ENCODE results near the gene RASA4B.
A peak's percentile ranks its signal among the peaks of the same experiment; 100 is the strongest.

Gene RASA4B

DNA sequence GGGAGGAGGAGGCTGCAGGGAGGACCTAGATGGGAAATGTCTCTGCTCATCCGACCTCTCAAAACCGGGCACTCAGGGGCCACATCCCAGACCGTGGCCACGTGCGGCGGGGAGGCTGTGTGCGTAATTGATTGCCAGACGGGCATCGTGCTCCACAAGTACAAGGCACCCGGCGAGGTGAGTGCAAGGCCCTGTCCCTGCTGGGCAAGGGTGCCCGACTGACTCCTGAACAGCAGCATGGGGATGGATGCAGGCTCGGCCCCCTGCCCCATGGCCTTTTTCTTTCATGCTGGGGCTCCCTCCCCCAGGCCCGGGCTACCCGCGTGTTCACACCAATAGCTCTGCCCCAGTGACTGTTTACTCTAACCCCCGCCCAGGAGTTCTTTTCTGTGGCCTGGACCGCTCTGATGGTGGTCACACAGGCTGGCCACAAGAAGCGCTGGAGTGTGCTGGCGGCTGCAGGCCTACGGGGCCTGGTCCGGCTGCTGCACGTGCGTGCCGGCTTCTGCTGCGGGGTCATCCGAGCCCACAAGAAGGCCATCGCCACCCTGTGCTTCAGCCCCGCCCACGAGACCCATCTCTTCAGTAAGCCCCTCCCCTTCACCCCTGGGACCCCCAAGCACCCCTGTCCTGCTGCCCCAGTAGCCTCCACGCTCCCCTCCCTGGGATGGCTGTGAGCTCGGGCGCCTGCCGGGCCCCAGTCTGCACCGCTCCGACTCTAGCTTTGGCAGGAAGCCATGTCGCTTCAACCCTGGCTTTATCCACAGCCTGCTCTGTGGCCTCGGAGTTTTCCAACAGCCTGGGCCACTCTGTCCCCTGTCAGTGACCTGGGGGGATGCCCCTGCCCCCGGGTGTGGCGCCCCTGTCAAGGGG lies 48.9 kb downstream of the RASA4B start:
- H3K36me3 ChIP-seq (ENCODE audit: control insufficient read depth, insufficient read depth, low read length) = peaks cover 34% of the 10 kb centered on the region
- H3K9ac ChIP-seq (ENCODE audit: low read depth, low read length) = no peak overlapping the region
- no peaks in the 10 kb centered on the region for H3K9me3 ChIP-seq (ENCODE audit: control insufficient read depth, insufficient read depth, low read length)
- H3K27me3 ChIP-seq (ENCODE audit: control insufficient read depth, insufficient read depth, low read length) = no peaks in the 10 kb centered on the region
- no peak overlapping the region for H3K4me3 ChIP-seq (ENCODE audit: low read depth, low read length)
- peaks cover 2% of the 10 kb centered on the region for H3K4me1 ChIP-seq (ENCODE audit: control insufficient read depth, insufficient read depth, low read length)

DNA sequence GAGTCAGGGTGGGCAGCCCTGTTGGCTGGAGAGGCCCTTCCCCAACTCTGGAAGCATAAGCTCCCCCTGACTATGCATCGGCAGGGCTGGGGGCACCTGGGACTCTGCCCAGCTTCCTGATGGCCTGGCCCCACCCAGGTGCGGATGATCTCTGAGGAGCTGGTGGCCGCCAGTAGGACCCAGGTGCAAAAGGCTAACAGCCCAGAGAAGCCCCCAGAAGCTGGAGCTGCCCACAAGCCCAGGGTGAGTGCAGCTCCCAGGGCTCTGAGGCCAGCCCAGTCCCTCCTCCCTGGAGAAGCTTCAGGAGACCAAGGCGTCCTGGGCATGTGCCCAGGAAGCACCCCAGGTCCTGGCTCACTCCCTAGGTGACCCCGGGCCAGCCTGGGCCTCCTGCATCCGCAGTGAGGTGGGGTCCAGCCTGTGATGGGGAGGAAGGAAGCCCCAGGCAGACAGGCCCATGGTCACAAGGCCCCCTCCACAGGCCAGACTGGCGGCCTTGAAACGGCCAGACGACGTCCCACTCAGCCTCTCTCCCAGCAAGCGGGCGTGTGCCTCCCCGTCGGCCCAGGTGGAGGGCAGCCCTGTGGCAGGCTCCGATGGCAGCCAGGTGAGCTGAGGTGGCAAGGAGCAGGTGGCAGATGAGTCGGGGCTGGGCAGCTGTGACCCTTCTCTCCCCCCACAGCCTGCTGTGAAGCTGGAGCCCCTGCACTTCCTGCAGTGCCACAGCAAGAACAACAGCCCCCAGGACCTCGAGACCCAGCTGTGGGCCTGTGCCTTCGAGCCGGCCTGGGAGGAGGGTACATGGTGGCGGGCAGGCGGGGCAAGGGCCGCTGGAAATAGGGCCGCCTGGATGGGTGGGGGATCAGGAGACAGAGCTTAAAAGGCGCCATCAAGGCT lies 49.7 kb downstream of the RASA4B start:
- Histone ChIP-seq H3K4me1 (ENCODE audit: control insufficient read depth, insufficient read depth, low read length) (peaks cover 2% of the 10 kb centered on the region), H3K36me3 (ENCODE audit: control insufficient read depth, insufficient read depth, low read length) (peaks cover 25% of the 10 kb centered on the region)

DNA sequence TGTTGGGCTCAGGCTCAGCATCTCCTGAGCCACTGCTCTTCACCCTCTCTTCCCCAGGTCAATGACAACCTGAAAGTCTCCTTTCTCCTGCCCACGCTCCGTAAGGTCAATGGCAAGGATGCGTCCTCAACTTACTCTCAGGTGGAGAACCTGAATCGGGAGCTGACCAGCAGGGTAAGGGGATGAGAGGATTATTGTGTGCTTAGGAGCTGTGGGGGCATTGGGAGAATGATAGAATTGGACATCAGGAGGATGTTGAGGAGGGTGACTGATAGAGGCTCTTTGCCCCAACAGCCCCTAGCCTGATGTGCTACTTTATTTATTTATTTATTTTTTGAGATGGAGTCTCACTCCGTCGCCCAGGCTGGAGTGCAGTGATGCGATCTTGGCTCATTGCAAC lies 51.5 kb downstream of the RASA4B start:
- no peaks in the 10 kb centered on the region for H3K27me3 ChIP-seq (ENCODE audit: control insufficient read depth, insufficient read depth, low read length)
- H3K9me3 ChIP-seq (ENCODE audit: control insufficient read depth, insufficient read depth, low read length) = no peaks in the 10 kb centered on the region
- no peak overlapping the region for H3K9ac ChIP-seq (ENCODE audit: low read depth, low read length)
- H3K4me3 ChIP-seq (ENCODE audit: low read depth, low read length) = no peak overlapping the region
- peaks cover 14% of the 10 kb centered on the region for H3K36me3 ChIP-seq (ENCODE audit: control insufficient read depth, insufficient read depth, low read length)
- H3K4me1 ChIP-seq (ENCODE audit: control insufficient read depth, insufficient read depth, low read length) = peaks cover 2% of the 10 kb centered on the region

More for the DNA sequence above, 49.7 kb downstream of the RASA4B start:
- Histone ChIP-seq H3K9ac (ENCODE audit: low read depth, low read length) (no peak overlapping the region), H3K9me3 (ENCODE audit: control insufficient read depth, insufficient read depth, low read length) (no peaks in the 10 kb centered on the region), H3K4me3 (ENCODE audit: low read depth, low read length) (no peak overlapping the region), H3K27me3 (ENCODE audit: control insufficient read depth, insufficient read depth, low read length) (no peaks in the 10 kb centered on the region)

DNA sequence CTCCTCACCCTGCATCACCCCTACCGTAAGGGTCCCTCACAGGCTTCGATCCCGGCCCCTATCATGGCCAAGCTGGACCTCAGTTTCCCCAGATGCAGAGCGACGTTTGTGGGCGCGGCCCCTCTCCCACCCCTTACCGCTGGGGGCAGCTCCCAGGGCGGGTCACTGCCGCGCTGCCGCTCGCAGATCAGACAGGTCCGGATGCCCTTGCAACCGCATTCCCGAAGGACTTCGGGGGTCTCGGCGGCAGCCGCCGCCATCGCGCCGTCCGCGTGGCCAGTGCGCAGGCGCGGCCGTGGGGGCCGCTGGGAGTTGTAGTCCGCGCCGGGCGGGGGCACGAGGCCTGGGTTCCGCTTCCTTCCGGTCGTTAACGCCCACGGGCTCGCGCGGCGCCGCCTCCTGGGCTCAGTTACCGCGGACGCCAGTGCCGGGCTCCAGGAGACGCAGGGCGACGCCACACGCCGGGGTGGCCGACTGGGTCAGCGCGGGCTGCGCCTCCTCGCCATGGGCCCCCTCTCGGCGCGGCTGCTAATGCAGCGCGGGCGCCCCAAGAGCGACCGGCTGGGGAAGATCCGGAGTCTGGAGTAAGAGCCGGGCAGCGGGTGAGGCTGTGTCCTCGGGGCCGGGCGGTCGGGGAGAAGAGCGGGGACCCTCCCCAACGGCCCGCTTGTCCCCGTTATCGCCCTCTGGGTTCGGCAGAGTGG lies 52.8 kb downstream of the RASA4B start, which contains the start of the genes ALKBH4 and LRWD1:
Gene ALKBH4 (minus strand): TSS at position 287 of the 704 bp plus-strand sequence. CDS start 27 bp downstream, at position 260.
Gene LRWD1 (plus strand): TSS at position 408 of the 704 bp plus-strand sequence. CDS start 97 bp downstream, at position 505.
- peaks cover 12% of the 10 kb centered on the region for H3K36me3 ChIP-seq (ENCODE audit: control insufficient read depth, insufficient read depth, low read length)
- peak within 1 kb of the TSS; percentile 99 for H3K4me3 ChIP-seq (ENCODE audit: low read depth, low read length)

DNA sequence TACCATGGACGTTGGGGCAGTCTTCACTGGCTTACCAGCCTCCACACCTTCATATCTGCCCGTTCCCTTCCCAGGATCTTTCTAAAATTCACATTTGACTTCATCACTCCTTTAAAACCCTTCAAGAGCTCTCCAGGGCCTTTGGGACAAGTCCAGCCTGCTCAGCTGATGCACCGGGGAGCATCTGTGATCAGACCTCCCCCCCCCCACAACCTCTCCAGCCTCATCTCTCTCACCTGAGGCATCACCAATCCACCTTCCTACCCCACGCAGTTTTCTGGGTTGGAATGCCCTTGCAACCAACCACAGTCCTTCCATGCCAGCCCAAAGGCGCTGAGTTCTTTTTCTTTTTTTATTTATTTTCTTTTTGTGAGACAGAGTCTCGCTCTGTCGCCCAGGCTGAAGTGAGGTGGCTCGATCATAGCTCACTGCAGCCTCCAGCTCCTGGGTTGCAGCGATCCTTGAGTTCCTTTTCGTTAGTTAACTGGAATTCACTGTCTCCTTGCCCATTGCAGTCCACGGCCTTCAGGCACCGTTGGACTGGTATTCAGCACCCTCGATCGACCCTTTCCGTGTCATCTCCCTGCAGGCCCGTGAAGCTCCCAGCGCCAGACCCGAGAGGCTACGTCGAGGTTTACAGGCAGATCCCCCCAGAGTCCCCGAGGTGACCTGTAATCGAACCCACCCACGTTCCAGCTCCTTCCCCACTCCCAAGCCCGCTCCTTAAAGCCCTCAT lies 53.6 kb downstream of the RASA4B start:
- peaks cover 8% of the 10 kb centered on the region for H3K36me3 ChIP-seq (ENCODE audit: control insufficient read depth, insufficient read depth, low read length)
- peaks cover 2% of the 10 kb centered on the region for H3K4me1 ChIP-seq (ENCODE audit: control insufficient read depth, insufficient read depth, low read length)
- peak overlapping the region; percentile 97 for H3K9ac ChIP-seq (ENCODE audit: low read depth, low read length)

More for the DNA sequence above, 52.8 kb downstream of the RASA4B start, which contains the start of the genes ALKBH4 and LRWD1:
- no peaks in the 10 kb centered on the region for H3K9me3 ChIP-seq (ENCODE audit: control insufficient read depth, insufficient read depth, low read length)
- H3K9ac ChIP-seq (ENCODE audit: low read depth, low read length) = peak within 1 kb of the TSS; percentile 97
- peaks cover 2% of the 10 kb centered on the region for H3K4me1 ChIP-seq (ENCODE audit: control insufficient read depth, insufficient read depth, low read length)
- no peaks in the 10 kb centered on the region for H3K27me3 ChIP-seq (ENCODE audit: control insufficient read depth, insufficient read depth, low read length)

DNA sequence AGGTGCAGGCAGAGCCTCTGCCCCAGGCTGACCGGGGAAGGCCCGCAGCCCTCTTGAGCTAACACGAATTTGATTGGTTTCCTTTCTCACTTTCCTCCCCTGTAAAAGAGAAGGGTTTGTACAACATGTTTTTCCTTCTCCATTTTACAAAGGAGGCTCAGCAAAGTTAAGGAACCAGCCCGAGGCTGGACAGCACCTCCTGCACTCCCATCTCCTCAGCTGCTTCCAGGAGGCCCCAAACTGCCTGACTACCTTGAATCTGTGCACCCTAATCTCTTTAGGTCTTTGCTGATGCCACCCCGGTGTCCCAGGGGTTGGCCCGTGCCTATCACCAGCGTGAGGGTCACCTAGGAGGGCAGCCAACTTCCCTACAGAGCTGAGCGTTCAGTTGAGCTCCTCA lies 57.1 kb downstream of the RASA4B start:
- H3K4me3 ChIP-seq (ENCODE audit: low read depth, low read length) = no peak overlapping the region
- peaks cover 16% of the 10 kb centered on the region for H3K36me3 ChIP-seq (ENCODE audit: control insufficient read depth, insufficient read depth, low read length)
- no peaks in the 10 kb centered on the region for H3K9me3 ChIP-seq (ENCODE audit: control insufficient read depth, insufficient read depth, low read length)
- H3K27me3 ChIP-seq (ENCODE audit: control insufficient read depth, insufficient read depth, low read length) = no peaks in the 10 kb centered on the region
- H3K9ac ChIP-seq (ENCODE audit: low read depth, low read length) = no peak overlapping the region
- H3K4me1 ChIP-seq (ENCODE audit: control insufficient read depth, insufficient read depth, low read length) = no peaks in the 10 kb centered on the region

More for the DNA sequence above, 53.6 kb downstream of the RASA4B start:
- Histone ChIP-seq H3K9me3 (ENCODE audit: control insufficient read depth, insufficient read depth, low read length) (no peaks in the 10 kb centered on the region), H3K27me3 (ENCODE audit: control insufficient read depth, insufficient read depth, low read length) (no peaks in the 10 kb centered on the region), H3K4me3 (ENCODE audit: low read depth, low read length) (peak overlapping the region; percentile 99)

DNA sequence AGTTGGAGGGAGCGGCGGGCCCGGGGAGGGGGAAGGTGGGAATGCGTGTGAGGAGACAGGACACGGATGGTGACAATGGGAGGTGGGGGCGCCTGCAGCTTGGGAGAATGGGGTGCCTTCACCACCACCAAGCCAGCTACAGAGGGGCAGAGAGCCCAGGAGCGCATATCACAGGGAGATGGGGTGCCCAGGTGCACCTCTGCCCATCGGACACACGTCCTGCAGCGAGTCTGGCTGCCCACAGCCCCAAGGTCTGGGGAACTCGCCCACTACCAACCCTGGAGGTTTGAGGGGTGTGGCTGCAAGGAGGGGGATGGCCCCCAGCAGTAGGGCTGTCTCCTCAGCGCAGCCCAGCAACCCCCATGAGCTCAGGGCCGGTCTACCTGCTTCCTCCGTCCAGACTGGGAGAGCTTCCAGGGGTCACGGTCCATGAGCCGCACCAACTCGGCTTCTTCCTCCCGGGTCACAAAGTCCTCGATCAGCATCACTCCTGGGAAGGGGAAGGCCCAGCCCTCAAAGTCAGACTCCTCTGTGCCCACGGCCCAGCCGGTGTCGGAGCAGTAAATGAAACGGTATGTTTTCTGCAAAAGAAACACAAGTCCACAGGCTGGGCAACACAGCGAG lies 58.2 kb downstream of the RASA4B start:
- Histone ChIP-seq H3K4me3 (ENCODE audit: low read depth, low read length) (no peak overlapping the region), H3K9ac (ENCODE audit: low read depth, low read length) (no peak overlapping the region), H3K27me3 (ENCODE audit: control insufficient read depth, insufficient read depth, low read length) (no peaks in the 10 kb centered on the region), H3K36me3 (ENCODE audit: control insufficient read depth, insufficient read depth, low read length) (peaks cover 16% of the 10 kb centered on the region), H3K9me3 (ENCODE audit: control insufficient read depth, insufficient read depth, low read length) (no peaks in the 10 kb centered on the region), H3K4me1 (ENCODE audit: control insufficient read depth, insufficient read depth, low read length) (no peaks in the 10 kb centered on the region)

DNA sequence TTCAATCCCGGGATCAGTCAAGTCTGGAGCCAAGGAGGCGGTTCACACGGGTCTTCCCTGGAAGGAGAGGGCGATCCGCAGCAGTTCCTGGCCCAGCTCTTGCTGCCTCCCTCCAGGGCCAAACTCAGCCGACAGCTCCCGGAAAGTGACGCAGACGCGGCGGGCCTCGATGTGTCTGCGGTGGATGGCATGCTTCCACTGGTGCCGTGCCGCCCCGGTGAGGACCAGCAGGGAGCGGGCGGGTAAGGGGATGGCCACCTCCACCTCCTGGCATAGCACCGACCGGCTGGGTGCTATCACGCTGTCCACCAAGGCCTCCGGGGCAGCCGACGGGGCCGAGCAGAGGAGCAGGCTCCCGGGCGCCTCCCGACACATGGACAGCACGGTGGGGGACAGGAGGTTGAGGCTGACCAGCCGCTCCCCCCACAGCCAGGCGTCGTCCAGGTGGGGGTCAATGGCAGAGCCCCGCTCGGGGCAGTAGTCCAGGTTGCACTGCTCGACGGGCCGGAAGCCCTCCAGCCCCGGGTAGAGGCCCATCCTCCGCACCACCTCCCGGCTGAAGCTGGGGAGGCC lies 60.1 kb downstream of the RASA4B start:
- no peak overlapping the region for H3K4me3 ChIP-seq (ENCODE audit: low read depth, low read length)
- H3K9ac ChIP-seq (ENCODE audit: low read depth, low read length) = no peak overlapping the region
- peaks cover 16% of the 10 kb centered on the region for H3K36me3 ChIP-seq (ENCODE audit: control insufficient read depth, insufficient read depth, low read length)
- no peaks in the 10 kb centered on the region for H3K4me1 ChIP-seq (ENCODE audit: control insufficient read depth, insufficient read depth, low read length)
- no peaks in the 10 kb centered on the region for H3K9me3 ChIP-seq (ENCODE audit: control insufficient read depth, insufficient read depth, low read length)
- no peaks in the 10 kb centered on the region for H3K27me3 ChIP-seq (ENCODE audit: control insufficient read depth, insufficient read depth, low read length)

DNA sequence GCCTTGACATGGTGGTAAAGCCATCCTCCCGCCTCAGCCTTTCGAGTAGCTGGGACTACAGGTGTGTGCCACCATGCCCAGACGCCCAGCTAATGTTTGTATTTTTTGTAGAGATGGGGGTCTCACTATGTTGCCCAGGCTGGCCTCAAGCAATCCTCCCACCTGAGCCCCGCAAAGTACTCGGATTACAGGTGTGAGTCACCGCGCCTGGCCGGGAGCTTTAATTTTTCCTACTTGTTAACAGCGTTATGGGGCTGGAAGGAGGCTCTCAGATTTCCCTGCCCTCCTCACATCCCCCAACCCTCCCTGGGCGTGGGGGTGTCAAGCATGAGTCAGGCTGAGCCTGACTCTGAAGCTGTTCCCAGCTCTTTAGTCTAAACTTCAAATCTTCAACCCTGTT lies 61.2 kb downstream of the RASA4B start:
- no peaks in the 10 kb centered on the region for H3K4me1 ChIP-seq (ENCODE audit: control insufficient read depth, insufficient read depth, low read length)

DNA sequence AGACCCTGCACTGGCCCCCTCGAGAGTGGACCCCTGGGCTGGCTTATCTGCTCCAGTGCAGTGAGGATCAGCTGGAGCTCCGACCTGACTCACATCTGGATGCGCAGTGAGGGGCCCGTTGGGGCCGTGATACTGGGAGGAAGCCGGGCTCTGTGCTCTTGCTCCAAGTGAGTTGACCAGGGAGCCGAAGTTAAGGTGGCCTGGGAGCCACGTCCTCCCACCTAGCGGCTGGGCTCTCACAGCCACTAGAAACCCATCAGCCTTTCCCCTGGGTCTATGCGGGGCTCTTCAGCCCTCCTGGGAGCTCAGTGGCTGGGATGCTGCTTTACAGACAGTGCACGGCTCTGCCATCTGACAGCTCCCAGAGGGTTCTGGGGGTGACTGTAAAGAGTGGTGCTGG lies 62.0 kb downstream of the RASA4B start:
- H3K4me1 ChIP-seq (ENCODE audit: control insufficient read depth, insufficient read depth, low read length) = no peaks in the 10 kb centered on the region
- no peaks in the 10 kb centered on the region for H3K27me3 ChIP-seq (ENCODE audit: control insufficient read depth, insufficient read depth, low read length)
- no peak overlapping the region for H3K9ac ChIP-seq (ENCODE audit: low read depth, low read length)
- no peaks in the 10 kb centered on the region for H3K9me3 ChIP-seq (ENCODE audit: control insufficient read depth, insufficient read depth, low read length)
- H3K36me3 ChIP-seq (ENCODE audit: control insufficient read depth, insufficient read depth, low read length) = peaks cover 16% of the 10 kb centered on the region
- no peak overlapping the region for H3K4me3 ChIP-seq (ENCODE audit: low read depth, low read length)

More for the DNA sequence above, 61.2 kb downstream of the RASA4B start:
- Histone ChIP-seq H3K27me3 (ENCODE audit: control insufficient read depth, insufficient read depth, low read length) (no peaks in the 10 kb centered on the region), H3K36me3 (ENCODE audit: control insufficient read depth, insufficient read depth, low read length) (peaks cover 16% of the 10 kb centered on the region), H3K4me3 (ENCODE audit: low read depth, low read length) (no peak overlapping the region), H3K9me3 (ENCODE audit: control insufficient read depth, insufficient read depth, low read length) (no peaks in the 10 kb centered on the region), H3K9ac (ENCODE audit: low read depth, low read length) (no peak overlapping the region)
